ENCODE measurements around the gene ERGIC1.
"Not testable (repeated sequence)": the region's sequence is repeated elsewhere in the genome, so short reads cannot be mapped to it uniquely, and the experiment has no call there.

The ERGIC1 gene

DNA sequence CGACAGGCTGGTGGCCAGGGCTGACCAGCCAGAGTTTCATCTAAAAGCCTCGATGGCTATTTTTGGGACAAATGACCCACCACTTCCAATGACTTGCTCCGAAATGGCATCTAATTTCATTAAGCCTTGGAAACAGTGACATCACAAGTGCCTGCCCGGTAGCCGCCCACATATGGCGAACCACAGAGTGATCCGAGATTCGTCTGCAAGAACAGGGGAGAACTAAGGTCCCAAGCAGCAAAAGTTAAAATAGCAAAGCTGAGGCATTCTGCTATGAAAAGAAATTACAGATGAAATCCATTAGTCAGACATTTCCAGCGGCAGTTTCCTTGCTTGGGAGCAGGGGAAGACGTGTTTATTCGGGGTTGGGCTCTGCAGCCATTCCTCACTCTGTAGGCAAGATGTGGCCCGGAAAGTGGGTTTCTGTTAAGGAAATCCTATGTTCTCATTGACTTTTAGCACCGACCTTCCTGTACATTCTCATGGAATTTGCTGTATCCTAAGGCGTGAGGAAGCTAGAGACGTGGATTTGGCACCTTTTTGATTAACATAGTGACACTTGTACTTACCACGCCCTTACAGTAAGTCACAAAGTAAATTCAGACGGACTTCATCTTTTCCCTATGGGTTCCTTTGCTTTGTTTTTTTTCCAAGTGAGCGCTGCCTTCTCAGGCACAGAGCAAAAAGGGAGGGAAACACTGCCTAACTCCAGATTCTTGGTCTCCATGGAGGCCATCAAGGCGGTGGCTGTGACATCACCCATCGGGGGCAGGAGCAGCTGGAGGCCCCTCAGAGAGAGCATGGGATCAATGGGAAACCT, 45.1 kb downstream of the ERGIC1 start:
- peak in 1 of 2 experiments; percentile 34 for DNase-seq (ENCODE audit: low read depth in 2 of 2)

DNA sequence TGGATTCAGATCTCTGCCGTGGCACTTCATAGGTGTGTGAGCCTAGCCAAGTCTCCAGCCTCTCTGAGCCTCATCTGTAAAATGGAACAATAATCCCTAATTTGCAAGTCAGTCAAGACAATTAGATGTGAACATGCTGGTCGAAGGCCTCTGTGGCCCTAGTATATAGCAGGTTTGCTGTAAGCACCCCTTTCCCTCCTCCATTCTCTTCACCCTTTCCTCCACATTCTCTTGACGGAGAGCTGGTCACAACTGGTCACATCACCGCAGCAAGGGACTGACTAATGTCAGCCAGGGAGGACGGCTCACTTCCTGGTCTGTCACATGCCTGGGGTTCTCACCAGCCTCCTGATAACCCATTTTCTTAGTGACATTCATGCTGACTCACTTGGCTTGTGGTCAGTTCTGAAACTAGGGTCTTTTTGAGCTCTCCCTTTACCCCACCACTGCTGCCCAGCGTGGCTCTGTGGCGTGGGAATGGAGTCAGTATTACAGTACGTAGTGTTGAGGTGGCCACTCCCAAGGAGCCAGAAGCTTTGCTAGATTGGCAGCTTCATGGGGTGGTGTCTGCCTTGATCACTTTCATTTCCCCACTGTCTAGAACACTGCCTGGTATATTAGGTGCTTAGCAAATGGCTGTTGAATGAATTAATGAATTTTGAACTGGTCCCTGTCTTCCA, 47.8 kb downstream of the ERGIC1 start:
- DNase-seq (ENCODE audit: low read depth in 2 of 2) = no peak

DNA sequence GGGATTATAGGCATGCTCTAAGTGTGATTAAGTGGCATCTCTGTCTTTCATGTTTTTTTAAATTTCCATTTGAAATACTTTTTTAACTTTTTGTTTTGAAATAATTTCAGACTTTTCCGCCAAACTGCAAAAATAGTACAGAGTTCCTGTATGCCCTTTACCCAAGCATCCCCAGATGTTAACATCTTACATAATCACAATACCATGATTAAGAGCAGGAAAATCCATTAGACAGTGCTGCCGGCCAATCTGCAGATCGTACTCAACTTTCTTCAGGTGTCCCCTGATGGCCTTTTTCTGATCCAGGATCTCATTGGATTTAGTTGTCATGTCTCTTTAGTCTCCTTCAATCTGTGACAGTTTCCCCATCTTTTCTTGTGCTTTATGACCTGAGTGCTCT, 49.0 kb downstream of the ERGIC1 start:
- DNase-seq (ENCODE audit: low read depth in 2 of 2) = no peak

DNA sequence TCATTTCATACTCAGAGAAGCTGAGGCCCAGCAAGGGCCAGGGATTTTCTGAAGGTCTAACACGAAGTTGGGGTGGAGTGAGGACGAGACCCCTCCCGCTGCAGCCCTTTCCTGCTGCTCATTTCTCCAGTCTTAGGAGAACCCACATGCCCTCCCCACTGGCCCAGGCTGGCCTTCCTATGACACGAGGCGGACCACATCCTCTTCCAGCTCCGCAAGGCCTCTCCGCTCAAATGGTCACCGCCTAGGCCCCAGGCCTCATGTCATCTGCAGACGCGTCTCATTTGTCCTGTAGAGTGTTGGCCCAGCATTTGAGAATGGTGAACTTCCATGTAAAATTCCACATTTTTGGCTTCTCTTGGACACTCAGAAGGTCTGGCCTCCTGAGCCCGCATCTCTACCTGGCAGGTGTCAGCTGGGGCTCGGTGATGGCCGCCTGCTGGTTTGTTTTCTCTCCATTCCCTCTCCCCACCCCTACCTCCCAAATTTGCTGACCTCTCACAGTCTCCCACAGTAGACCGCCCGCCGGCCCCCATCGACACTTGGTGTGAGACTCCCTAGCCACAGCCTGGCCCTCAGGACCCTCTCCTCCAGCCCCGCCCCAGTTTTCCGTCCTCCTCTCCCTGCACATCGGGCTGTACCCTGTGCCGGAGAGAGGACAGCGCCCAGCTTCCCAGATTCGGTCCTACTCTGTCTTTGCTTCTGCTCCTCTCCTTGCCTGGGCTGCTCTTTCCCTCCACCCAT, 51.7 kb downstream of the ERGIC1 start:
- no peak for DNase-seq (ENCODE audit: low read depth in 2 of 2)

DNA sequence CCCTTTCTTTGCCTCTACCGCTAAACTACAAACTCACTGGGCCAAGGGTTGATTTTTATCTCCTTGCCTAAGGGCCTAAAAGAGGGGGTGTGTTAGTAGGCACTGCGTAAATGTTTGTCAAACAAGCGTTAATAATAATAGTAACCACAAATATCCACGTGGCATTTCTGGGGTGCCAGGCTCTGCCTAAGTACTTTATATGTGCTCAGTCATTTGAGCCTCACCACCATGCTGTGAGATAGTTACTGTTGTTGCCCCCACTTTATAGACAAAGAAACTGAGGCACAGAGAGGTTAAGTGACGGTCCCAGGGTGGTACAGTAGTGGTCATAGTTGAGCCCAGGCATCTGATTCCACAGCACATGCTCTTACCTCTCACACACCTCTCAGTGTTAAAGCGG, 52.4 kb downstream of the ERGIC1 start:
- DNase-seq (ENCODE audit: low read depth in 2 of 2) = no peak

DNA sequence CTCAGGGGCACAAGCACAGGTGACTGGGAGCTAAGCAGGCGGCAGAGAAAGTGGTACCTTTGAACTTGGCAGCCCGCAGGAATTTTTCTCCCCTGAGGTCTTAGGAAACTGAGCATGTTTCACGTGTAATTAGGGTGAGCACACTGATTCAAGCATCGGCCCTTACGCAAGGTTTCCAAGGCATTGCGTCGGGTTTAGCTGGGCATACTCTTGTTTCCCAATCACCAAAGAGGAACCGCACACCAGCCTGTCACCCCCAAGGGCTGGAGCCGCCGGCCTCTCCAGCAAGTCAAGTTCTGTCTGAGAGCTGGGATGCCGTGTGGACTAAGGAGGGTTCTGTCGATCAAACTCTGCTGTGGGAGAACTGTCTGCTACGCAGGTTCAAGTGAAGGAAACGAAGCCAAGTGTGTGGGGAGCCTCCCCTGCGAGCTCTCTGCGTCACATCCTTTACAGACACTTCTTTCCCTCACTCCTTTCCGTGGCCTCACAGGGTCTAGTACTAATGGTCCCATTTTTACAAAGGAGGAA, 53.0 kb downstream of the ERGIC1 start:
- DNase-seq (ENCODE audit: low read depth in 2 of 2) = peak; percentile 92 to 94

DNA sequence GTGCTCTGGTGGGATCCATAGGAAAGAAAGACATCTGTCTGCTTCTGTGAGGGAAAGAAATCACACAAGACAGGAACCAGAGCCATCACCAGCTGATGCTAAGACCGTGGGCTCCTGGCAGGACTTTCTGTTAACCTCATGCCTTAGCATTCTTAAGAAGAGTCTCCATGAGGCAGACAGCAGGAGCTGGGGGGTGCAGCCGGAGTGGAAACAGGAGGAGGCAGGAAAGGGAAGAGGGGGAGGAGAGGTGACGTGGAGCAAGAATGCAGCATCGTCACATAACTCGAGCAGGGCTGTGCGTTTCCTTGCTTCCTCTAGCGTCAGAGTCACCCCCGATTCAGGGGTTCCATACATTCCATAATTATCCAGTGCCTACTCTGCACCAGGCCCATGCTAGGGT, 53.6 kb downstream of the ERGIC1 start:
- DNase-seq (ENCODE audit: low read depth in 2 of 2) = peak; percentile 85 to 88

DNA sequence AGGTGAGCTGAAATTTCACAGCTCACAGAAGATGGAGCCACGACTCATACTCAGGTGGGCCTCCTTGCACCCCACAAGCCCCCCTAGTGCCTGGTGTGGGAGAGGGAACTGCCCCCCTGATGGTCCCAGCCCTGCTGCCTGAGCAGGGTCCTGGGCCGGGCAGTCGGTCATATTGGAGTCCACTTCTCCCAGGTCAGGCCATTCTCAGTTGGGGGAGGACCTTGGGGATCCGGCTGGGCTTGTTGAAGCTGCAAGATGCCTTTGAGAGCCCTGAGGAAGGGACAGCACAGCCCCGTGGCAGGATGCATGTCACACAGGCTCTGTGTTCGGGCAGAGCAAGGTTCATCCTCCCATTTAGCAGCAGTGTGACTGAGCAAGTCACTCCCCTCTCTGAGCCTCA, 56.6 kb downstream of the ERGIC1 start:
- no peak for DNase-seq (ENCODE audit: low read depth in 2 of 2)

DNA sequence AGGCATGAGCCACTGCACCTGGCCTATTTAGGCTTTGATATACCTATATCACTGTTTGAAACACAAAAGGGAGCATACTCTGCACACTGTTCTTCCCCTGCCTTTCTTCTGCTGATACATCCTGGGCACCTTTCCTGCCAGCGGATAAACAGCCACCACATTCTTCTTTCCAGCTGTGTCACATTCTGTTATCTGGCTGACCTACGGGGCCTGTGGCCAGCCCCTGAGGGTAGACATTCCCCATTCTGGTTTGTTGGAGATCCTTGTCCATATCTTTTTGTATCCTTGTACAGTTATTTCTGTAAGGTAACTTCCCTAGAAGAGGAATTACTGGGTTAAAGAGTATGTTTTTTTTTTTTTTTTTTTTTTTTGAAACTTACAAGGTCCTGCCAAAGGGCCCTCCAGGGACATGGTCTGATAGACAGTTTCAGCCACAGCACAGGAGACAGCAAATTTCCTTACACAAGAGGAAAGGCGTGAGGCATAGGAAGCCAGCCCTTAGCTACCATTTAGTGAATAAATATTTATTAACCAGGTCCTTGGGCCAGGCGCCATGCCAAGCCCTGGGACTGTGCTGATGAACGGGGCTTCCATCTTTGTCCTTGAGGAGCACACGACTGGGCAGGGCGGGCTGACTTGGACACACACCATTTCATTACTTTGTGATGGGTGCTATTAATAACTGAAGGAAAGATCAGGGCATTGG, 57.8 kb downstream of the ERGIC1 start:
- no peak for DNase-seq (ENCODE audit: low read depth in 2 of 2)

DNA sequence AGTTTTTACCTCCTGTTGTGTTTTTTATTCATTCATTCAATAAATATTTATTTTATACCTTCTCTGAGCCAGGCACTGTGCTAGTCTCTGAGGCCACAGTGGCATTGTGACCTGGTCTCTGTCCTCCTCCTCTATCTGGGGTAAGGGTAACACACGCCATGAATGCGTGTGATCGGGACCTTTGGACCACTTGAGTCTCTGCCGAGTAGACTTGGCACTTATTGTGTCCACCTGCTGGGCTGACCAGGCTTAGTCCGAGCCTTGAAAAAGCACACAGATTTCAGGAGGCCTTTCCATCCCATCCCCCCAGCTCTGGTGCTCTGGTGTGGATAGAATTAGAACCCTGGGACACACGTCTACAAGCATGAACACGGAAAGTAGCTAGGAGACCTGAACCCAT, 58.7 kb downstream of the ERGIC1 start:
- DNase-seq (ENCODE audit: low read depth in 2 of 2) = no peak

DNA sequence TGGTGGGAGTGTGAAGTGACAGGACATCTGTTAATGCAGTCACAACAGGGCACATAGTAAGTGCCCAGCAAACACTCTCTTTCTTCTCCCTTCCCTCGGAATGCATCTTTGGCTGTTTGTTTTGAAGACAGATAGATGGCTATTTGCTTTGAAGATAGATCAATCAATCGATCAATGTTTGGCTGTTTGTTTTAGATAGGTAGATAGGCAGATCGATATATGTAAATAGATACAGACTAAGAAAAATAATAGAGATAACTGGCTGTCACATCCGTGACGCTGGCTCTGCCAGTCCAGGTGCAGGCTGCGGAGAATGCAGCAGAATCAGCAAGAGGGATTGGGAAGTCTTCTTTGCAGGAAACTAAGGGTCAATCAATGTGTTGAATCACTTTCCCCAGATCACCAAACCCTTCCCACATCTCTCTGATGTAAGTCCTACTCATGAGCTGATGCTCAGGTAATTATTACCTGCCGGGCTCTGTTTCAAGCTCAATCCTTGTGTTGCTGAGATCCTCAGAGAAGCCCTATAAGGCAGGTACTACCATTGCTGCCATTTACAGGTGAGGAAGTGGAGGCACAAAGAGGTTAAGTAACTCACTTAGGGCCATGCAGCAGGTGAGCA, 60.8 kb downstream of the ERGIC1 start:
- no peak for DNase-seq (ENCODE audit: low read depth in 2 of 2)

DNA sequence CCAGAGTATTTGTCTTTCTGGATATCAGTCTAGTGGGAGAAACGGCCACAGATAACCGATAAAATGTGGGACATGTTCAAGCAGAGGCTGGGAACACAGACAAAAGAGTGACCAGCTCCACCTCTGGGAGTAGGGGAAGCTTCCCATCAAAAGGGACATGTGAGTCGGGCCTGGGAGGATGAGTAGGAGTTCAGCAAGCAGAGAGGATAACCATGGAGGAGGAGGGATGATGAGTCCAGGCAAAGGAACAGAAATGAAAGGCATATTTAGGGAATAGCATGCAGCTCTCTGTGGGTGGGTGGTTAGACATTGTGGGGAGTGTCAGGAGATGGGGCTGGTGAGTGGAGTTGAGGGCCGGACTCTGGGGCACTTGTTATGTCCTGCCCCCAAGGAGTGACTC, 61.5 kb downstream of the ERGIC1 start:
- DNase-seq (ENCODE audit: low read depth in 2 of 2) = no peak

DNA sequence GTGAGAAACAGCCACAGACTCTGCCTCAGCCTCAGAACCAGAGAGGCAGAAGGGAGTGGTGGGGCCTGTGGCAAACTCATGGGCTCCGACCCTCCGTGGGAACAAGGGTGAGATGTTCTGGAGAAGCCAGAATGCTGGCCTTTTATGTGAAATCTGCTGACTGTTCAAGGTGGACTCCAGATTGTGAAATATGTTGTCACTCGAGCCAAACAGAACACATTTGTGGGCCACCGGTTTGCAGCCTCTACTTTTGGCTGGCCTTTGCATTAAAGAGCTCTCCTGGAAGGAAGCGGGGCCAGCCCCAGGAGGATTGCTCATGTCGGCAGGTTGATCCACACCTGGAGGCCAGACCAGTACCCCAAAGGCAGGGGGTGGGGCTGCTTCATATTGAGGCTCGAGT, 62.4 kb downstream of the ERGIC1 start:
- DNase-seq (ENCODE audit: low read depth in 2 of 2) = no peak

DNA sequence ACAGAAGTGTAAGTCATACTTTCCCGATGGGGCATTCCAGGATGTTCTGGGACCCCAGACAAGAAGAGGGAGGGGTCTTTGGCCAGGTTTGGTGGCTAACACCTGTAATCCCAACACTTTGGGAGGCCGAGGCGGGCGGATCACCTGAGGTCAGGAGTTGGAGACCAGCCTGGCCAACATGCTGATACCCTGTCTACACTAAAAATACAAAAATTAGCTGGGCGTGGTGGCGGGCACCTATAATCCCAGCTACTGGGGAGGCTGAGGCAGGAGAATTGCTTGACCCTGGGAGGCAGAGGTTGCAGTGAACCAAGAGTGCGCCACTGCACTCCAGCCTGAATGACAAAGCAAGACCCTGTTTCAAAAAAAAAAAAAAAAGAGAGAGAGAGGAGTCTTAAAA, 63.0 kb downstream of the ERGIC1 start:
- not testable (repeated sequence) for DNase-seq (ENCODE audit: low read depth in 2 of 2)

DNA sequence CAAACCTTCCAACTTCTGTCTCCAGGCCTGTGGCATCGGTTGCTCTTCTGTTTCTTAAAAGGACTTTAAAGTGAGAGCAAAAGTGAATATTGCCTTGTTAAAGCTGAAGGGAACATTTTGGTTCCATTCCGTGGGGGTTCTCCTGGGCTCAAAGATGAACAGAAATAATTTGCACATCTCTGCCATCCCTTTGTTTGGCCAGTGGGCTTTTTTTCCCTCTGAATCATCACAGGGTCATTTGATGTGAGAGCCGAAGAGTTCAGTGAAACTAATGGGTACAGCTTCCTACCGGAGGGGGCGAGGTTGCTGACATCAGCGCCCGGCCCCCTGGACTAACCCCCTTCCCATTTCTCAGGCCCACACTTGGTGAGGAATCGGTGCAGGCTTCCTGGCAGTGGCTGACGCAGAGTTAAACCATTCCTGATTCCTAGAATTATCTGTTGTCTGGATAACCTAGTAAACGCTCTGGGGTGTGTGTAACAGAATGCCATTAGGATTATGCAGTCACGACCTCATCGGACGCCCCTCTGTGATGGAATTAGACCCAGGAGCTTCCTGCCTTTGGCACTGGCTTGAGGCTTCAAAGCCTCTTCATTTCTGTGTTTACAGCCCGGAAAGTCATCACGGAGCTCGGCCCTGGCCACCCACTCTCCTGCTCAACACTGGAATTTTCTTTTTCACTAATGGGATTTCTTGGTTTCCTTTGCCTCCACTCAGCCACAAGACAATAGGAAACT, 63.6 kb downstream of the ERGIC1 start:
- DNase-seq (ENCODE audit: low read depth in 2 of 2) = peak; percentile 85 to 87

DNA sequence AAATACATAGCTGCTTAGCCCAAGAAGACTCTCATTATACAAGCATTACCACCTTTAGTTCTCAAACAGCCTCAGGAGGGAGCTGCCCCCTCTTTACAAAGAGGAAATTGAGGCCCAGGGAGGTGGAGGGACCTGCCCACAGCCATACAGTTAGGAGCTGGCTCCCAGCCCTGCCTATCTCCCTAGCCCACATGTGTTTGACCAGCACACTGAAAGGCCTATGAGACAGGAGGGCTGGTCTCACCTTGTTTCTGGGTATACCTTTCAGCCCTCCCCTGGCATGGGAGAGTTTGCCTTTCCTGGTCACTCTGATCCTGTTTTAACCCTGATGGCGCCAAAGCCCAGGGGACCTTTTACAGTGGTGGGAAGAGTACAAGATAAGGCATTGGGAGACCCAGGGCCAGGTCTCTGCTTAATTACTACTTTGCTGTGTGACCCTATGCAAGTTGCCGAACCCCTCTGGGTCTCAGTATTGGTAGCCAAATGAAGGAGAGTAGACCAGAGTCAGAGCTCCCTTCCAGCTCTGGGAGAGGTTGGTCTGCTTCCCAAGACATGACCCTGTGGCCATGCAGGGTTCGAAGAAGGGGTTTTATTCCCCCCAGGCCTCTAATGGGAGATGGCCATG, 64.3 kb downstream of the ERGIC1 start:
- DNase-seq (ENCODE audit: low read depth in 2 of 2) = no peak

DNA sequence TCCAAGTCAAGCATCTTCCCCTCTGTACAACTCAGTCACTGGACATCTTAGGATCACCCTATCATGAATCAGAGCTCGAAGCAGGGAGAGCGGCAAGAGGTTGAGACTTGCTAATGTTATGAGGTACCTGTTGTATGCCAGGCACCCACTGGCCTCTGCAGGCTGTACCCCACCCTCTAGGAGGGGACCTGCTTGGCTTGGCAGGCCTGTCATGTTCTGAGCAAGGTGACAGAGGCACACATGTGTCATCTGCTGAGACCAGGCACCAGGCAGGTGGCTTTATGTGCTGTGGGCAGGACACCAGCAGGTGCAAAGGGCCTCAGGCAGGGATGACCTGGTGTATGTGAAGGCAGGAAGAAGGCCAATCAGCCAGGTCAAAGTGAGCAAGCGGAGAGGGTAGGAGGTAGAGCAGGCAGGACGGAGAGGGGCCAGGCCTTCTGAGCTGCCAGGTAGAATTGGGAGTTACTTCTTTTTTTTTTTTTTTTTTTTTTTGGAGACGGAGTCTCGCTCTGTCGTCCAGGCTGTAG, 64.9 kb downstream of the ERGIC1 start:
- no peak for DNase-seq (ENCODE audit: low read depth in 2 of 2)

DNA sequence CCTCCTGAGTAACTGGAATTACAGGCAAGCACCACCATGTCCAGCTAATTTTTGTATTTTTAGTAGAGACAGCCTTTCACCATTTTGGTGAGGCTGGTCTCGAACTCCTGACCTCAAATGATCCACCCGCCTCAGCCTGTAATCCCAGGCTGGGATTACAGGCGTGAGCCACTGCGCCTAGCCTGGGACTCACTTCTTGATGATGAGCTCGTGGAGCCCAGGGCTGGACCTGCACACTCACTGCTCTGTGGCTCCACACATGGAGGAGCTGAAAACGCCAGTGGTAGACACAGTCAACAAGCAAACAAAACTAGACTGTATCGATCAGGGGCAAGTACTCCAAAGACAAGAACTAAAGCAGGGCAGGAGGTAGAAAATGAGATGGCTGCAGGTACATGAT, 65.4 kb downstream of the ERGIC1 start:
- DNase-seq (ENCODE audit: low read depth in 2 of 2) = no peak

DNA sequence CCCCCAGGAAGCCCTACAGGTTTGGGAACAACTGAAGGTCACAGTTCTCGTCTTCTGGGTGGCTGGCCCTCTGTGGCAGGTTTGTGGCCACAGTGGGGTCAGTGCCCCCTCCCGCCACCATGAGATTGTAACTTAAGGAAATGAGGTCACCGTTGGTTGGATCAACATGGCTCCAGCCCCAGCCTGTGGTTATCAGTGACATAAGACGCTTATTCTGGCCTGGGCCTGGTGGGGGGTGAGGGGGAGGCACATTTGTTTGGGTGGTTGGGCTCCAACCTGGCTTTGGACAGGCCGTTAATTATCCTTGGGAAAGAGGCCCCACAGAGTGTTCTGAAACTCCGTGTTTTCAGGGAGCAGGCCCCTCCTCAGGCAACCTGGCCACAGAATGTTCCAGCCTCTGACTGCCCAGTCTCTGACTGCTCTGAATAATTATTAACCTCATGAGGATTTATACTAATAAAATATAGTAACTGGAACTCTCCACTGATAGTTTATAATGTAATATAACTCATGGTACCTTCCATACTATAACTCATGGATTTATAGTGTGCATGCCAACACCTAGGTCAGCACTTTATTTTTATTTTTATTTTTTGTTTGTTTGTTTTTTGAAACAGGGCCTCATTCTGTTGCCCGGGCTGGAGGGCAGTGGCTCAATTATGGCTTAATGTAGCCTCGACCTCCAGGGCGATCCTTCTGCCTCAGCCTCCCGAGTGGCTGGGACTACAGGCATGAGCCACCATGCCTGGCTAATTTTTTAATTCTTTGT, 67.1 kb downstream of the ERGIC1 start:
- DNase-seq (ENCODE audit: low read depth in 2 of 2) = peak; percentile 37 to 46

All from fibroblast of skin of left quadriceps (primary cell).